Regular cardiac myocyte (primary cell): ENCODE results near the gene HMX3. TPM values are rescaled to one million over a fixed set of nuclear protein-coding genes. Genes with fewer than 3 reads are reported as not detected.

Experiments
- total RNA-seq: library from RNA; depleted of rRNA; stranded (reverse); fragments of >200 nt; gene quantifications from 2 replicates; pipeline ENCODE4 v1.2.3, GENCODE V29; 2014

The HMX3 gene
- not detected in 2 replicates for total RNA-seq

DNA sequence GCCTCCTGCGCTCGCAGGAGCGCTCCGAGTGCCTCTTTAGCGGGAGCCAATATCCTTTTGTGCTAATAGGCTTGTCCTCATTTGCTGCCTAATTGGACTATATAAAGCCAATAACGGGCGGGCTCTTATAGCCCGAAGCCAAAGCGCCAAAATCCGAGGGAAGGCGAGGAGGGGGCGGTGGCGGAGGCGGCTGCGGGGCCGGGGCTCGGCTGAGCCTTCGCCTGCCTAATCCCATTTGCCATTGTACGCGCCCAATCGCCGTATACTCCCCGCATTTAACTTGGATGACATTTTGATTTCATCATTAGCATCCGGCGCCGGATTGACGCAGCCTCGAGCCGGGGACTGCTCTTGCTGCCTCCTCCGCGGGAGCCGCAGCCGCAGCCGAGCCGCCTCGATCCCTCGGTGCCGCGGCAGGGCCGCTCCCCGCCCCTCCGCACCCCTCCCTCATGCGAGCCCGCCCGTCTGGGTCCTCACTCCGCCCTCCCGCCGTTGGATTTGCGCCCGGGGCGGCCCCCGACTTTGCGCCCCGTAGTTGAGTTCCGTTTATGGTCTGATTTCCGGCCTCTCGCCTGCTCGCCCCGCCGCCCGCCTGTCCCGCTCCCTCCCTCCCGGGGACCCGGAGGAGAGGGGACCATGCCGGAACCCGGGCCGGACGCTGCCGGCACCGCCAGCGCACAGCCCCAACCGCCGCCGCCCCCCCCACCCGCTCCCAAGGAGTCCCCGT lies at the start of gene HMX3:
Gene HMX3, plus strand, starts transcription at position 556 of the 727 bp plus-strand sequence. Its CDS starts 81 bp downstream, at position 637.

DNA sequence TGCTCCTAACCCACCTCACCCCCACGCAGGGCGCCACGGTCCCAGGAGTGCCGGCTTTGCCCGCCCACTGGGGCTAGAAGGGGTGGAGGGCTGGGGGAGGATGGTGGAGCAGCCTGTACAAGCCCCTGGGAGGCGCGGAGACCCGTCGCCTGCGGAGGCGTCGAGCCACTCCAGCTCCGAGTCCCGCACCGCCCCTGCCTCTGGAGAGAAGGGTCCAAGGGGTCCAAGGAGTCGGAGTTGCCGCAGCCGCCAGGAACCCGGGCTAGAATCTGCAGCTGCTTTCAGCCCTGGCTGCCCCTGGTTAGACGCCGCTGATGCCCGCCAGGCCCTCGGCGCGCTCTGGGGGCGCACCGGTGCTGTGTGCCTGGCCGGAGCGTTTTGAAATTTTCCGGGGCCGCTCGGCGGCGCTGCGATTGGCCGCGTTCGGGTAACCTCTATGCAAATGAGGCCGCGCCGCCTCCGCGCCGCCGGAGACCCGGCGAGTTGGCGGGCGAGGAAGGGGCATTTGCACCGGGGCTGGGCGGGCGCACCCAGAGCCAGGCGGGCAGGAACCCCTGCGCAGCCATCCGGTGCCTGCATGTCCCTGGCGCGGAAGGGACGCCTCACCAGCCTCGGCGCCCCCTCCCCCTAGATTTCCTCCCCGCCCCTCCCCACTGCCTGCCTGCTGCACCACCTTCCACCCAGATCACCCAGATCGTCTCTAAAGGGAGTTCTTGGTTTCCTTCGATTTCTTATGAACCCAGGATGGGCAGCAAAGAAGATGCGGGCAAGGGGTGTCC lies 12.1 kb downstream of the HMX3 start, which contains the start of gene HMX2:
Gene HMX2, plus strand, starts transcription at position 502 of the 779 bp plus-strand sequence. Its CDS starts 243 bp downstream, at position 745.

DNA sequence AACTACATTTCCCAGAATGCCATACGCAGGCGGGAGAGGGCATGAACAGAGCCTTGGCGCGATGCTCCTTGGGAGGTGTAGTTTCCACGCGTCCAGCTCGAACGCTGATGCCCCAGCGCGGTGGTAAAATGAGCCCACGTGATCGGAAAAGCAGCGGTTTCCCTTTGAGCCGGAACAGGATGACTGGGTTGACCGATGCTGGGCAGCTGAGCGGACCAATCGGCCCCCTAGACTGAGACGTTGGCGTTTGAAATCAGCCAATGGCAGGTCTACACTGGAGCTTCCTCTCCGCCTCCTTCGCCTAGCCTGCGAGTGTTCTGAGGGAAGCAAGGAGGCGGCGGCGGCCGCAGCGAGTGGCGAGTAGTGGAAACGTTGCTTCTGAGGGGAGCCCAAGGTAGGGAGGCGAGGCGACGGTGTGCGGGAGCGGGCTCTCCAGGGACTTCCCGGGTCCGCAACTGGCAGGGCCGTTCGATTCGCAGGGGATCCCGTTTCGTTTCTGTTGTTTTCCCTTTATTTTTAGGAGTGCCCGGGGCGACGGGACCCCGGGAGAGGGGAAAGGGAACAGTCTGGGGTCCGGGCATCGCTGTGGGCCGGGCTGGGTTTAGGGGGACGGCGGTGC lies 18.4 kb downstream of the HMX3 start, which contains the start of gene BUB3:
Gene BUB3, plus strand, starts transcription at position 311 of the 619 bp plus-strand sequence. CDS start 516 bp downstream, outside the sequence.

Other genes starting within 250 kb of the HMX3 start
- not detected in 2 replicates for gene FAM24A, start 225.4 kb upstream of the HMX3 start, total RNA-seq
- gene C10orf88, start 181.7 kb upstream of the HMX3 start, total RNA-seq = 11.3 and 11.9 TPM in 2 replicates
- 6.5 and 6.7 TPM in 2 replicates for gene PSTK, start 155.6 kb upstream of the HMX3 start, total RNA-seq
- 2.5 TPM in 2 replicates for gene IKZF5, start 127.2 kb upstream of the HMX3 start, total RNA-seq
- 3.4 and 4.6 TPM in 2 replicates for gene ACADSB, start 127.0 kb upstream of the HMX3 start, total RNA-seq
- gene HMX2, start 12.2 kb downstream of the HMX3 start, total RNA-seq = not detected in 2 replicates
- gene BUB3, start 18.4 kb downstream of the HMX3 start, total RNA-seq = 169 and 271 TPM in 2 replicates